GM19452 (cell line): Measurements from ENCODE around the gene GPBP1.
A peak's percentile ranks its signal among the peaks of the same experiment; 100 is the strongest.
"Not testable (repeated sequence)": the region's sequence is repeated elsewhere in the genome, so short reads cannot be mapped to it uniquely, and the experiment has no call there.

ENCODE experiments used
- ATAC-seq: cut with Tn5 transposase; IDR thresholded peaks from one replicate; pipeline ENCODE4 v1.9.1; 2021; ENCODE audit not compliant: unreplicated experiment

The GPBP1 gene, protein sequence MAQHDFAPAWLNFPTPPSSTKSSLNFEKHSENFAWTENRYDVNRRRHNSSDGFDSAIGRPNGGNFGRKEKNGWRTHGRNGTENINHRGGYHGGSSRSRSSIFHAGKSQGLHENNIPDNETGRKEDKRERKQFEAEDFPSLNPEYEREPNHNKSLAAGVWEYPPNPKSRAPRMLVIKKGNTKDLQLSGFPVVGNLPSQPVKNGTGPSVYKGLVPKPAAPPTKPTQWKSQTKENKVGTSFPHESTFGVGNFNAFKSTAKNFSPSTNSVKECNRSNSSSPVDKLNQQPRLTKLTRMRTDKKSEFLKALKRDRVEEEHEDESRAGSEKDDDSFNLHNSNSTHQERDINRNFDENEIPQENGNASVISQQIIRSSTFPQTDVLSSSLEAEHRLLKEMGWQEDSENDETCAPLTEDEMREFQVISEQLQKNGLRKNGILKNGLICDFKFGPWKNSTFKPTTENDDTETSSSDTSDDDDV

DNA sequence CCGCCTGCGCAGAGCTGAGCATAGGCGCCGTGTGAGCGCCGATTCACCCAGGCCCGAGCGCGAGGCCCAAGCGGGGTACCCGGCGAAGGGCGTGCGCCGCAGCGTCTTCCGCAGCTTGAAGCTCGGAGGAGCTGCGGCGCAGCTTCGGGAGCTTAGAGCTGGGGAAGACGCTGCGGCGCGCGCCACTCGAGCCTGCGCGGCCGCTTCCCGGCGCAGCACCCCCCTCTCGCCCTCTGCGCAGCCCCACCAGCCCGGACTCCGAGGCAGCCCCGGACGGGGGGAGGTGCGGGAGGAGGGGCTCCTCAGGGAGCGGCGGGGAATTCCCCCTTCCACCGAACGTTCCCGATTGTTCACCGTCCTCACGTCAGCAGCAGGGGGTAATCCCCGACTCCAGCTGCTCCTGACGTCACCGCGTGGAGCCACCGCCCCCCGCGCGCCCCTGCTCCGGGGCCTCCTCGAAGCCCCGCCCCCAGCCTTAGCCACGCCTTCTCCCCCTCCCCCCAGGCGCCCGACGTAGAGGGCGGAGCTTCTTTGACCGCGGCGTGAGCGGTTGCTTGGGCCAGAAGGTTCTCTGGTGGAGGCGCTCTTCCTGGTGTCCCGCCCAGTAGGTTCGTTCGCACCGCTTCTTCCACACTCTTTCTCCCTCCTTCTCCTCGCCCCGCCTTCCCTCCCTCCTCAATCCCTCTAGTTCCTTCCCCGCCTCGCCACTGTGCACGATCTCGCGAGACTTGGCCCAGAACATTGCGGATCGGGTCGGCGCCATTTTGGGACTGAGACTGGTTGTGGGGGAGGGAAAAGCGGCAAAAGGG is at the start of gene GPBP1:
GPBP1 (plus strand) TSS at position 741 of the 809 bp plus-strand sequence. CDS start 40,072 bp downstream, outside the sequence.
- peak; percentile 66 for ATAC-seq

DNA sequence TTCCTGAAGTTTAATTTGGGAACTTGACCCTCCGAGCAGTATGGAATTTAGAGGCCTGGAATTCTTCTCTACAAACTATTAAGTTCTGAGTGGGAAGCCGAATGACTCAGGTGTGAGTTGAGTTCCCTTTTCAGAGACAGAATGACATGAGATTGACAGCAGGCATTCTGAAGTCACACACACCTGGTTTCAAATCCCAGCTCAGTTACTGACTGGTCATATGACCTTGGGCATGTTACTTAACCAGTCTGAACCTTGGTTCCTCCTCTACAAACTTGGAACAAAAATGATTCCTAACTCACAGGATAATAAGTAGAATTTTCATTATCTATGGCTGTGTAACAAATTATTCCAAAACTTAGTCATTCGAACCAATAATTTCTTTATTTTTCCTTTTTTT is 45.5 kb upstream of the GPBP1 start:
- ATAC-seq, result no peak

DNA sequence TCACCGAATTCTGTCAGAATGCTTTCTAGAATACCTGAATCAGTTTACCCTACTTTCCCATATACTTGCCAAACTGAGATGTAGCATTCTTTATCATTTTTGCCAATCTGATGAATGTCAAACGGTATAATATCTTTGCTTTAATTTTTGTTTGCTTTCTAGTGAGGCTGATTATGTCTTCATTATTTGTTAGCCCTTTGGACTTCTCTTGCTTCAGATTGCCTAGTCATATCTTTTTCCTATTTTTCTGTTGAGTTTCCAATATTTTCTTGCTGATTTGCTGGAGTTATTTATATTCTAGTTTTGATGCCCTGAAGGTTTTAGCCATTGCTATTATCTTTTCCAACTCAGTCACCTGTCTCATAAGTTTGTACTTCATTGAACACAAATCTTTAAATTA is 40.3 kb upstream of the GPBP1 start:
- no peak for ATAC-seq

DNA sequence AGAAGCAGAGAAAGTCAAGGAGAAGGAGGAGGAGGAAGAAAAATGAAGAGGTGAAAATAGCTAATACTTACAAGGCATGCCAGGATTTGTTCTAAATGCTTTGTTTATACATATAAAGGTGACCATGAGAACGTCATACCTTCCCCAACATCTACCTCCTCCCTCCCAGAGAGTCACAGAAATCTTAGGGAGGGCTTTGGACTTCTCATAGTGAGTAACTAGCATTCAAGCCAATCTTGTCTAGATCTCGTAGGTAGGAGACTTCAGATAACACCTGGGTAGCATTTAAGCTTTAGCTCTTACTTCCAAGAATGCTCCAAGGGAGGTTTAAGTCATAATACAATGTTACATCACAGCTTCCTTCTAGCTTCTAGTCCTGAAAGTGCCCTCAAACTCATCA is 36.5 kb upstream of the GPBP1 start:
- ATAC-seq, result no peak

DNA sequence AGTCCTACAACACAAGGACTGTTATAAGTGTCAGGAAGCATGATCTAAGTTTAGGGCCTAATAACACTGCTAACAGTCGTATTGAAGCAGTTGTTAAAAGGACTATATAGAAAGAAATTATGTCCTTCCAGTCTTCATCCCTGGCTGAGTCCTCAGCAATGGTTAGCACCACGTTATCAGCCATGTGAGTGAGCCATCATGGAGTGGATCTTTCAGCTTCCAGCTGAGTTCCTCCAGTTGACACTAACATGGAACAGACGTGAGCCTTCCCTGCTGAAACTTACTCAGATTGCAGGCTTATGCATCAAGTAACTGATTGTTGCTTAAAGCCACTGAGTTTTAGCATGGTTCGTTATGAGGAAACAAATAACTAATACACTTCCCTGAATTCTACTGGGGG is 21.5 kb upstream of the GPBP1 start:
- no peak for ATAC-seq

DNA sequence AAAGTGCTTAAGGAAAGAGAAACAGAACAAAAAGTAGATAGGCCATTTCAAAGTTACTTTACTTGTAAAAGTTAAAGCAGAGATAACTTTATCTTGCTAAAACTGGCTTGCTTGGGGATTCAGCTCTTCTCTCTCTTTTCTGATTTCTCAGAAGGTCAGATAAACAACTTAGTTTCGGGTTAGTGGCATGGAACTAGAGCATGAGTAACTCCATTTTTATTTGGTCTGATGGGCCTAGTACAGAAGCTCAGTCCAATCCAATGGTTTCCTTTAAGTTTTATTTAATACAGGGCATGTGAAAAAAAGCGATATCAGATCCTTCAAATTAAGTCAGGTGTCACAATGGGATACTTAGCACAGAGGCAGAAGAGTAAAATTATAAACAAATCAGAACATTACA is 18.8 kb upstream of the GPBP1 start:
- ATAC-seq, result no peak

DNA sequence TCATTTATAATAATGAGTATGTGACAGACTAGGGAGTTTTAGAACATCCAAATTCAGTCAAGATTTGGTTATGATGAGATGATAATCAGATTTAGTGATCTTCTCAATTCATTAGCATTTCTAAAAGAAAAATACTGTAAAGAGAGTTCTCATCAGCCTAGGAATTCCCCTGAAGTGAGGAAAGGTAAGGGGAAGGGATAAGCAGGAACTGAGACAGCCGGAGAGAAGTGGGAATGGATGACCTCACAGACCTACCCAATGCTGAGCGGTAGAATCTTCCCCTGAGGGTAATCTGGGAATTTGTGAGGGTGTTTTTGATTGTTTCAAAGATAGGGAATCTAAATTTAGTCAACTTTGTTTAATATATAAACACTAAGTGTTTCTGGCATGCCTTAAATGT is 16.7 kb upstream of the GPBP1 start:
- no peak for ATAC-seq

DNA sequence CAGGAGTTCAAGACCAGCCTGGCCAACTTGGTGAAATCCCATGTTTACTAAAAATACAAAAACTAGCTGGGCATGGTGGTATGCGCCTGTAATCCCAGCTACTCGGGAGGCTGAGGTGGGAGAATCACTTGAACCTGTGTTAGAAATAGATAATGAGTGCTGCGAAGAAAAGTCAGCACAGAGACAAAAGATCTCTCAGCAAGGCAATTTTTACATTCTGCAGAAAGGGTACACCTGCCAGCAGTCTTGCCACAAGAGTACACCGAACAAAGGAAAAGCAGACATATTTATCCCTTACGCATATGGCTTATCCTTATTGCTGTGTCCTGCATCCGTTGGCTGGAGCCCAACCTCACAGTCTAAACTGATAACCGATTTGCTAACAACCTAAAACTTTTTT is 16.2 kb upstream of the GPBP1 start:
- no peak for ATAC-seq

DNA sequence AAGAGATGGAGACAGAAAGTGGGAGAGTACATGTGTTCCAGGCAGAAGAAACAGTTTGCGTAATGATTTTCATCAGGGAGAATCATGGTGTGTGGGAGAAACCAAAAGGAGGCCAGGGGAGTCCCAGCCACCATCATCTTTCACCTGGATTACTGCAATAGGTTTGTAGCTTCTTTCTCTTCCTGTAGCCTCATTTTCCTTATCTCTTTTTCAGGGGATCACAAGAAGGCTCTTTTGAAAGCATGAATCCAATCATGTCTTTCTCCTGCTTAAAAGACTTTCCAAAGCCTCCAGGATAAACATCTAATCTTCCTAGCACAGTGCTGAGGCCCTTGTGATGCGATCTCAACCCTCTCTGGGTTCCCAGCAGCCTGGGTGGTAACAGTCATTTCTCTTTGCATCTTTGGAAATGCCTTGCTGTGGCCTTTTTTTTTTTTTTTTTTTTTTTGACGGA is 10.3 kb upstream of the GPBP1 start:
- ATAC-seq, result no peak

DNA sequence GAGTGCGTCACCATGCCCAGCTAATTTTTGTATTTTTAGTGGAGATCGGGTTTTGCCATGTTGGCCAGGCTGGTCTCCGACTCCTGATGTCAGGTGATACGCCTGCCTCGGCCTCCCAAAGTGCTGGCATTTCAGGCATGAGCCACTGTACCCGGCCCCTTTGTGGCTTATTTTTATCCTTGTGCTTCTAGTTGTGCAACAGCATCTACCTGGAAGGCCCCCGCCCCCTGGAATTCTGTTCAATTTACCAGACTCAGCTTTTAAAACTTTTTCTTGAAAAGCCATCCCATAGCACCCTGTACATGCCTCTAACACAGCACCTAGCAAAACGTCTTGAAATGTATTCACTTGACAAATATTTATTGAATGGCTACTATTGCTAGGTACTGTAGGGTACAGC is 9.7 kb upstream of the GPBP1 start:
- ATAC-seq, result no peak

DNA sequence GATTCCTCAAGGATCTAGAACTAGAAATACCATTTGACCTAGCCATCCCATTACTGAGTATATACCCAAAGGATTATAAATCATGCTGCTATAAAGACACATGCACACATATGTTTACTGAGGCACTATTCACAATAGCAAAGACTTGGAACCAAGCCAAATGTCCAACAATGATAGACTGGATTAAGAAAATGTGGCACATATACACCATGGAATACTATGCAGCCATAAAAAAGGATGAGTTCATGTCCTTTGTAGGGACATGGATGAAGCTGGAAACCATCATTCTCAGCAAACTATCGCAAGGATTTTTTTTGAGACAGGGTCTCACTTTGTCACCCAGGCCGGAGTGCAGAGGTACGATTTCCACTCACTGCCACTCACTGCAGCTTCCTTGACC is 8.7 kb upstream of the GPBP1 start:
- not testable (repeated sequence) for ATAC-seq

DNA sequence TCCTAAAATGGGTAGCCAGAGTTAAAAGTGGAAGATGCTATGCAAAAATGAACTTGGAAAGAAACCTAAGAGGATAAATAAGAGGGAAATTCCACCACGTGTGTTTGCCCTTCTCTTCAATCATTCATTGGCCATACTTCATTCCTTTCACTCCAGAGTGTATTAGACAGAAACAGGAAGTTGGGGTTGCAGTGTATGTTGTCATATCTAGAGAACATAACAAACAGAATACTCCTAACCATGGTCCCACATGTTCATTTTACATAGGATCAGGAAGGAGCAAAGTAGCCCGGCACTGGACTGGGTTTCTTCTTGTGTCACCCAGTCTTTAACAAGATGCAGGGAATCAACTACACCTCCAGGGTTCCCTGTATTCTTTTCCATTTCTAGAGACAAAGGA is 7.6 kb upstream of the GPBP1 start:
- ATAC-seq, result no peak

DNA sequence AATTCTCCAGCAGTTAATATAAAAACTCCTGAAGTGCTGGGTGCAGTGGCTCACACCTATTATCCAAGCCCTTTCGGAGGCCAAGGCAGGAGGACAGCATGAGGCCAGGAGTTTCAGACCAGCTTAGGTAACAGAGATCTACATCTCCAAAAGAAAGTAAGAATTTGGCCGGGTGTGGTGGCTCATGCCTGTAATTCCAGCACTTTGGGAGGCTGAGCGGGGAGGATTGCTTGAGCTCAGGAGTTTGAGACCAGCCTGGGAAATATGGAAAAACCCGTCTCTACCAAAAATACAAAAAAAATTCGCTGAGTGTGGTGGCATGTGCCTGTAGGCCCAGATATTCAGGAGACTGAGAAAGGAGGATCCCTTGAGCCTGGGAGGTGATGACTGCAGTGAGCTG is 6.7 kb upstream of the GPBP1 start:
- no peak for ATAC-seq

DNA sequence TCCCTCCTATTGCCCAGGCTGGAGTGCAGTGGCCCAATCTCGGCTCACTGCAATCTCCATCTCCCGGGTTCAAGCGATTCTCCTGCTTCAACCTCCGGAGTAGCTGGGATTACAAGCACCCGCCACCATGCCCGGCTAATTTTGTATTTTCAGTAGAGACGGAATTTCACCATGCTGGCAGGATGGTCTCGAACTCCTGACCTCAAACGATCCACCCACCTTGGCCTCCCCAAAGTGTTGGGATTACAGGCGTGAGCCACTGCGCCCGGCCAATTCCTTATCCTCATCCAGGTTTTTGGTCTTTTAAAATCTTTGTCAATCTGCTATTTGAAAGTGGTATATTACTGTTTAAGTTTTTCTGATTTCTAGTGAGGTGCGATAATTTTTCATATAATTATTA is 3.7 kb upstream of the GPBP1 start:
- not testable (repeated sequence) for ATAC-seq

DNA sequence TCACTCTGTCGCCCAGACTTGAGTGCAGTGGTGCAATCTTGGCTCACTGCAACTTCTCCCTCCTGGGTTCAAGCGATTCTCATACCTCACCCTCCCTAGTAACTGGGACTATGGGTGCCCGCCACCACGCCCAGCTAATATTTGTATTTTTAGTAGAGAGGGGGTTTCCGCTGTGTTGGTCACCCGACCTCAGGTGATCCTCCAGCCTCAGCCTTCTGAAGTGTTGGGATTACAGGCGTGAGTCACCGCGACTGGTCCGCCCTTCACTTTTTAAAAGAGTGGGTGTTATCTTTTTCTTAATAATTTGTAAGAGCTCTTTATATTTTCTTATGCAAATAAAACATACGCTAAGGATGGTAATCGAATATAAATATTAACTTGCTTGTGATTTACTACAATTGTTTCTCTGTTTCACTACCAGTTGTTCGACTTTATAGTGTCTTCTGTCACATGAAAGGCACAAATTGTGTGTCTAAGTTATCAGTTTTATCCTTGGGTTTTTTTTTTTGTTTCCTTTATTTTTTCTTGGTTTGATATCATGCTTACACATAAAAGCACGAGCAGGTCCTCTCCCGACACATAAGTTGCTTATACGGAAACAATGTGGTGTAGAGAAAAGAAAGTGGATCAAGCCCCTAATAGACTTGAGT is 1.9 kb upstream of the GPBP1 start:
- ATAC-seq, result no peak

DNA sequence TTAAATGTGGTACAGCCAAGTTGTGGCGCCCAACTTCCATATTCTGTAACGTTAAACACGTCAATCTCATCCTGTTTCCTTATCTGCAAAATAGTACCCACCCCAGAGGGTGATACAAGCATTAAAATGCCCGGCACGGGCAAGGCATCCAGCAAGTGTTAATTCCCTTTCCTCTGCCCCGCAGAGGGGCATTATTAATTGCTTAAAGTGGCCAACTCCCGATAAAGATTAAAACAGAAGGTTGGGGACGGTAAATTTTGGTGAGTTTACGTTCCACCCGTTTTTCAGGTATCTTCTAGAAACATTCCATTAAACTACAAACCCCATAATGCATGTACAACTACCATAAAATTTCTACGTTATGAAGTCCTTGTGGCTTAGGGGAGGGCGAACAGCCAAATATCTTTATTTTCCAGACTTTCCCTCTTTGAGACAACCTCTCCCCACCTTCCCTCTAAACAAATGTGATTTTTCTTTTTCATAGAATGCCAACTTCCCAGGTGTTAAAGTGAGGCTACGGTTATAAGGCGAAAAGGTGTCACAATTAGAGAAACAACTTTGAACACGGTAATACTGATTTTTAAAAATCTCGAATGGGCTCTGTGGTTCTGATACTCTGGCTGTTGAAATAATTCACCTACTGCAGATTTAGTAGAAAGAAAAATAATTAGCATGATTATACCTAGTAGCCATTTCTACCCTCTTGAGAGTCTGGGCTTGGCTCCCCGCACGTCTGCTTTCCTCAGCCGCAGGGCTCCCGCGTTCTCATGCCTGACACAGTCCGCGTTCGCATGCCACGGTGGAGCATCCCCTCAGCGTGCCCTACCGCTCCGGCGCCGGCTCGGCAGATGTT is 1.2 kb upstream of the GPBP1 start:
- no peak for ATAC-seq

DNA sequence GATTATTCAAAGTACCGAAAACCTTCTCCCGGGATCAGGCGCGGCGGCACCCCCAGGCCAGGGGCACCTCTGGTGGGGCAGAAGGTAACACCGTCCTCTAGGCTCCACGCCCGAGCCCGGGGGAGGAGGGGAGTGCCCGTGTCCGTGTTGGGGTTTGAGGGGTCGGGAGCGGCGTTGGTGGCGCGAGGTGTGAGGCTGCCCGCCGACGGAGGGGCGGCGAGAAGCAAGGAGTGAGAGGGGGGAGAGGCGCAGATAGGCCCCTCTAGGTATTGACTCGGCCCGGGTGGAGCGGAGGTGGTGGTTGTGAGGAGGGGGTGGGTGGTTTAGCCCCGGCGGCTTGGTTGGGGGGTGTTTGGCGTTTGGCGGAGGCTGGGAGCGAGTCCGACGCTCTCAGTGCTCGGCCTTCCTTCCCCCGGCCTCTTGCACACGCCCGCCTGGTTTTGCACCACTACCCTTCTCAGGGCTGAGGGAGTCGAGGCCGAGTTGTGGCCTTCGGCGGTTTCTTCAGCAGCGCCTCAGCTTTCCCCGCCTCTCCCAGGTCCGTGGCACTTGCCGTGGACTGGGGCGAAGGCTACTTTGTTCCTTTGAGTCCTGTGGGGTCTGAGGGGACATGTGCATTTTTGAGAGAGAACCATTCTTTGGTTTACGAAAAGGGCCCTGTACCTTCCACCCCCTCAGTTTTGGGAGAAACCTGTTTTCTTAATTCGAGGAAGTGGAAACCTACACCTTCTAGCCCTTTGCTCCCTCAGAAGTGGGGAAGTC is 450 bp downstream of the GPBP1 start:
- ATAC-seq, result peak; percentile 1

DNA sequence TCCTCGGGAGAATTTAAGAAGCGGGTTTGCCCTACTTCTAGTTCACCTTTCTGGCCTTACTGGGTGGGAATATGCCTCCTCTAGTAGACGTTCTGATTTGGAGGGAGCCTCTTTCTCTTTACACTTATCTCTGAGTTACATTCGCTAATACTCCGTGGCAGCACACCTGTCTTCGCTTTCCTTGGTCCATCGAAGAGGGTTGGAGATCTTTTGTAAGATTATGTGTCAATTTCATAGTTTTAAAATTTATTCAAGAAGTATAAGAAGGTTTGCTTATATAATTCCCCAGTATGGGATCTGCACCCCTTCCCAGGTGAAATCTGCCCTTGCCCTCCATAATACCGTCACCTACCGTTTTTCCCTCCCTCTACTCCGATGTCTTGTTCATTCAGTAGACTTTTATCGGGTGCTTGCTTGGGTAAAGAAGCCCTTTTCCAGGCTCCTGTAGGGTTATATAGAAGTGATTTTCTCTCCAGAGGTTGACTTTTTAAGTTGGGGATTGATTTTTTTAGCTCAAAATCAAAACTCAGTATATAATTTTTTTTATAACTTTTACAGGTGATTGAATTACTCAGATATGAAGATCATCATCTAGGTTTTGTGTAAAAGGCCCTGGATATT is 1.1 kb downstream of the GPBP1 start:
- no peak for ATAC-seq

DNA sequence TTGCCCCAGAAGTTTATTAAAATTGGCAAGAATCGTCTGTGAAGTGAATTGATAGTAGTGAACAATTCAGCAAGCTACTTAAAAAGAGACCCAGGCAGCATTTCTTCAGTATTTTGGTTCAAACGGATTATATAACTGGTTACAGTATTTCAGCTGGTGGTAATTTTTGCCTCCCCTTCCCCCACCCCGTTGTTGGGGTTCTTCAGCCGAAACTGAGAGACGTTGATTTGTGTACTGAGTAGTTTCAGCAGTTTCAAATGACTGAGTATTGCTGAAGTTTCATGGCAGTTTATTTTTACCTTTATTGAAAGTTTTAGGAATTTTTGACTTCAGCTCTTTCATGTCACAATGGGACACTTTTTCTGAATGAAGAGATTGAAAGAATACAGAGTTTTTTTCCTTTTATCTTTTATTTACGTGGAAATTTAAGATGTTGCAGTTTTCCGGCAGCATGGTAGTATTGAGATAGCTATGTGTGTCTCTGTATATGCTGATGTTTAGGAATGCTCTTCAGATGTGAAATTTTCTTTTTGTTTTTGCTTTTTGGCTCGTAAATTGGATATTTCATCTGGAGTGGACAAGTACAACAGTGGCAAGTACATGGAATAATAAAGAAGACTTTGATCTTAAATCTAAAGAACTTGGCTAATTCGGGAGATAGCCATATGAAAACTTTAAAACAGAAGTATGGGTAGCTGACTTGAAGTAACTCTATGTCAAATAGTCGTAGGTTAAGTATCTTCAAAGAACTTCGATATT is 1.9 kb downstream of the GPBP1 start:
- ATAC-seq, result no peak
